GM19372 (cell line): Measurements from ENCODE around the gene ATG16L1.

ENCODE experiments used
- ATAC-seq: cut with Tn5 transposase; IDR thresholded peaks from one replicate; pipeline ENCODE4 v1.9.1; 2021; ENCODE audit warnings: mild to moderate bottlenecking, low read depth, moderate library complexity; ENCODE audit not compliant: unreplicated experiment

ATG16L1 gene

GRCh38 chr2:233251306-233252116 is at the start of gene ATG16L1:
Gene ATG16L1 (plus strand): TSS chr2:233251673. CDS start chr2:233251828, 155 bp downstream.
- ATAC-seq, result peak; percentile 98

- ATAC-seq, result no peak
These were observed 48.9 kb upstream of the ATG16L1 start for GRCh38 chr2:233202531-233202944.

- no peak for ATAC-seq
These were observed 48.4 kb upstream of the ATG16L1 start for GRCh38 chr2:233203060-233203459.

- ATAC-seq, result no peak
These were observed 47.1 kb upstream of the ATG16L1 start for GRCh38 chr2:233204286-233204936.

- no peak for ATAC-seq
These were observed 42.9 kb upstream of the ATG16L1 start for GRCh38 chr2:233208382-233209116.

- ATAC-seq, result no peak
These were observed 42.3 kb upstream of the ATG16L1 start for GRCh38 chr2:233209117-233209532.

GRCh38 chr2:233209533-233210171 is 41.8 kb upstream of the ATG16L1 start:
- no peak for ATAC-seq

GRCh38 chr2:233210281-233210680 is 41.2 kb upstream of the ATG16L1 start:
- no peak for ATAC-seq

- no peak for ATAC-seq
These were observed 40.5 kb upstream of the ATG16L1 start for GRCh38 chr2:233210843-233211547.

GRCh38 chr2:233211548-233211895 is 40.0 kb upstream of the ATG16L1 start:
- ATAC-seq, result no peak

- ATAC-seq, result no peak
These were observed 38.5 kb upstream of the ATG16L1 start for GRCh38 chr2:233213011-233213410.

GRCh38 chr2:233213975-233214374 is 37.5 kb upstream of the ATG16L1 start:
- ATAC-seq, result no peak

GRCh38 chr2:233217892-233218377 is 33.5 kb upstream of the ATG16L1 start:
- ATAC-seq, result no peak

- no peak for ATAC-seq
These were observed 32.6 kb upstream of the ATG16L1 start for GRCh38 chr2:233218836-233219235.

GRCh38 chr2:233219848-233220247 is 31.6 kb upstream of the ATG16L1 start:
- no peak for ATAC-seq

GRCh38 chr2:233221378-233222063 is 30.0 kb upstream of the ATG16L1 start:
- ATAC-seq, result no peak

GRCh38 chr2:233223059-233223894 is 28.2 kb upstream of the ATG16L1 start:
- peak; percentile 81 for ATAC-seq

- no peak for ATAC-seq
These were observed 26.0 kb upstream of the ATG16L1 start for GRCh38 chr2:233225230-233226068.
